ENCODE measurements around the gene SIAH2.

DNA sequence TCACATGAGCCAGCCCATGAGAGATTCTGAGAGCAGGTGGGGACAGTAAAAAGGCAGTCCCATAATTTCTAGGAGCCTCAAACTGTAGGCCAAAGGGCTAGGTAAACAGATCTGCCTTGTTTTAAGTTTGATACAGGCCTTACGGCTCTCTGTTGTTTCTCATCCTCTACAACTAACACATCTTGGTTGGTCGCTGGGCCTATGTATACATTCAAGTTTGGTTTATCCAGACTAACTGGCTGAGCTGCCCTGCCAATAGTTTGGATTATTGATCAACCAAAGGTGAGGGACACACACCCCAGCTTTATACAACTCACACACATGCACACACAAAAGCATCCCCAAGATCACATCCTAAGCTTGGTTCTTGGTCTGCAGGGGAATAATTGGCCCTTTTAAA is 3.0 kb downstream of the SIAH2 start:
- TF ChIP-seq ZNF423 (CRISPR knock-in tag; IDR thresholded peaks at IDR 0.05) (no peak), CTCF (IDR thresholded peaks at IDR 0.05) (no peak), ELF4 (CRISPR knock-in tag; IDR thresholded peaks at IDR 0.05; ENCODE audit: low read depth) (no peak), E2F1 (CRISPR knock-in tag; IDR thresholded peaks at IDR 0.05) (no peak), TP53 (CRISPR knock-in tag; IDR thresholded peaks at IDR 0.05) (no peak), USF2 (CRISPR knock-in tag; IDR thresholded peaks at IDR 0.05) (no peak), OVOL2 (CRISPR knock-in tag; IDR thresholded peaks at IDR 0.05; ENCODE audit: borderline replicate concordance) (no peak)
- TF ChIP-seq, protein P1, sequence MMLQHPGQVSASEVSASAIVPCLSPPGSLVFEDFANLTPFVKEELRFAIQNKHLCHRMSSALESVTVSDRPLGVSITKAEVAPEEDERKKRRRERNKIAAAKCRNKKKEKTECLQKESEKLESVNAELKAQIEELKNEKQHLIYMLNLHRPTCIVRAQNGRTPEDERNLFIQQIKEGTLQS (CRISPR knock-in tag; conservative IDR thresholded peaks at IDR 0.05): no peak
- TF ChIP-seq, protein P2, sequence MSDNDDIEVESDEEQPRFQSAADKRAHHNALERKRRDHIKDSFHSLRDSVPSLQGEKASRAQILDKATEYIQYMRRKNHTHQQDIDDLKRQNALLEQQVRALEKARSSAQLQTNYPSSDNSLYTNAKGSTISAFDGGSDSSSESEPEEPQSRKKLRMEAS (CRISPR knock-in tag; IDR thresholded peaks at IDR 0.05): no peak
- TF ChIP-seq, protein P3, sequence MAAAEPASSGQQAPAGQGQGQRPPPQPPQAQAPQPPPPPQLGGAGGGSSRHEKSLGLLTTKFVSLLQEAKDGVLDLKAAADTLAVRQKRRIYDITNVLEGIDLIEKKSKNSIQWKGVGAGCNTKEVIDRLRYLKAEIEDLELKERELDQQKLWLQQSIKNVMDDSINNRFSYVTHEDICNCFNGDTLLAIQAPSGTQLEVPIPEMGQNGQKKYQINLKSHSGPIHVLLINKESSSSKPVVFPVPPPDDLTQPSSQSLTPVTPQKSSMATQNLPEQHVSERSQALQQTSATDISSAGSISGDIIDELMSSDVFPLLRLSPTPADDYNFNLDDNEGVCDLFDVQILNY (CRISPR knock-in tag; IDR thresholded peaks at IDR 0.05): no peak
- TF ChIP-seq, protein P4, sequence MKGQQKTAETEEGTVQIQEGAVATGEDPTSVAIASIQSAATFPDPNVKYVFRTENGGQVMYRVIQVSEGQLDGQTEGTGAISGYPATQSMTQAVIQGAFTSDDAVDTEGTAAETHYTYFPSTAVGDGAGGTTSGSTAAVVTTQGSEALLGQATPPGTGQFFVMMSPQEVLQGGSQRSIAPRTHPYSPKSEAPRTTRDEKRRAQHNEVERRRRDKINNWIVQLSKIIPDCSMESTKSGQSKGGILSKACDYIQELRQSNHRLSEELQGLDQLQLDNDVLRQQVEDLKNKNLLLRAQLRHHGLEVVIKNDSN (CRISPR knock-in tag; IDR thresholded peaks at IDR 0.05): no peak

Measured in WTC11 (cell line).